Measurements from ENCODE around the gene SETD3.
"Not testable (repeated sequence)": the region's sequence is repeated elsewhere in the genome, so short reads cannot be mapped to it uniquely, and the experiment has no call there.

The SETD3 gene

DNA sequence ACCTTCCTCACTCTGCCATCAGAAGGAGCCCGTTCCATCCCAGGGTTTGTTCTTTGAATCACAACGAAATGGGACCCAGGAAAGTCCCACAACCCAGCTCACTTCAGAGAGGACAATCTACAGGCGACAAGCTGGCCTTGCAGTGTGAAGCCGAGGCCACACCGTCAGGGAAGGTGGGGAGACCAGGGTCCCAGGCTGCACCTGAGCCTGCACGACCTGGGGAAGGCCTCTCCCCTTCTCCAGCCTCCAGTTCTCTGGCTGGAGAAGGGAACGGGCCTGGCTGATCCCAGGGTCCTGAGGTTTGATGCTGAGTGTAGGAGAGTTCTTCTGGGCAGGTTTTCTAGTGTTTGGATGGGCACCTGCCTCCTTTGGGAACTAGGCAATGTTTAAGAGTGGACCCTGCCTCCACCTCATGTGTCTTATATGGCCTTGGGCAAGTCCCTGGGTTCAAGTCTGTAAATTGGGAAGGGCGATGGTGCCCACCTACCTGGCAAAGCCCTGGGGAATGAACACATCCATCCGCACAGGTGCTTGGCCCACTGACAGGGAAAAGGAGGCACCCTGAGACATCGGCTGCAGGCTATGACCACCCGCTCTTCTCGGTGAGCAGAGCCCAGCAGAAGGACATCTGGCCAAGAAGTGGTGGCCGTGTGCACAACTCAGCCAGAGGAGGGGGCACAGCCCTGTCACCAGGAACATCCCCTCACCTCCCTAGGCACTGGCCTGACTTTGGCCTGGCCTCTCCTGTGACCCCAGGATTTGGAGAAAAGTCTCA is 130.8 kb downstream of the SETD3 start:
- no peak for DNase-seq (ENCODE audit: extremely low read depth, low read depth)
- TF ChIP-seq, protein P1, sequence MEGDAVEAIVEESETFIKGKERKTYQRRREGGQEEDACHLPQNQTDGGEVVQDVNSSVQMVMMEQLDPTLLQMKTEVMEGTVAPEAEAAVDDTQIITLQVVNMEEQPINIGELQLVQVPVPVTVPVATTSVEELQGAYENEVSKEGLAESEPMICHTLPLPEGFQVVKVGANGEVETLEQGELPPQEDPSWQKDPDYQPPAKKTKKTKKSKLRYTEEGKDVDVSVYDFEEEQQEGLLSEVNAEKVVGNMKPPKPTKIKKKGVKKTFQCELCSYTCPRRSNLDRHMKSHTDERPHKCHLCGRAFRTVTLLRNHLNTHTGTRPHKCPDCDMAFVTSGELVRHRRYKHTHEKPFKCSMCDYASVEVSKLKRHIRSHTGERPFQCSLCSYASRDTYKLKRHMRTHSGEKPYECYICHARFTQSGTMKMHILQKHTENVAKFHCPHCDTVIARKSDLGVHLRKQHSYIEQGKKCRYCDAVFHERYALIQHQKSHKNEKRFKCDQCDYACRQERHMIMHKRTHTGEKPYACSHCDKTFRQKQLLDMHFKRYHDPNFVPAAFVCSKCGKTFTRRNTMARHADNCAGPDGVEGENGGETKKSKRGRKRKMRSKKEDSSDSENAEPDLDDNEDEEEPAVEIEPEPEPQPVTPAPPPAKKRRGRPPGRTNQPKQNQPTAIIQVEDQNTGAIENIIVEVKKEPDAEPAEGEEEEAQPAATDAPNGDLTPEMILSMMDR (IDR thresholded peaks at IDR 0.05; ENCODE audit: low read depth, low read length), result no peak

DNA sequence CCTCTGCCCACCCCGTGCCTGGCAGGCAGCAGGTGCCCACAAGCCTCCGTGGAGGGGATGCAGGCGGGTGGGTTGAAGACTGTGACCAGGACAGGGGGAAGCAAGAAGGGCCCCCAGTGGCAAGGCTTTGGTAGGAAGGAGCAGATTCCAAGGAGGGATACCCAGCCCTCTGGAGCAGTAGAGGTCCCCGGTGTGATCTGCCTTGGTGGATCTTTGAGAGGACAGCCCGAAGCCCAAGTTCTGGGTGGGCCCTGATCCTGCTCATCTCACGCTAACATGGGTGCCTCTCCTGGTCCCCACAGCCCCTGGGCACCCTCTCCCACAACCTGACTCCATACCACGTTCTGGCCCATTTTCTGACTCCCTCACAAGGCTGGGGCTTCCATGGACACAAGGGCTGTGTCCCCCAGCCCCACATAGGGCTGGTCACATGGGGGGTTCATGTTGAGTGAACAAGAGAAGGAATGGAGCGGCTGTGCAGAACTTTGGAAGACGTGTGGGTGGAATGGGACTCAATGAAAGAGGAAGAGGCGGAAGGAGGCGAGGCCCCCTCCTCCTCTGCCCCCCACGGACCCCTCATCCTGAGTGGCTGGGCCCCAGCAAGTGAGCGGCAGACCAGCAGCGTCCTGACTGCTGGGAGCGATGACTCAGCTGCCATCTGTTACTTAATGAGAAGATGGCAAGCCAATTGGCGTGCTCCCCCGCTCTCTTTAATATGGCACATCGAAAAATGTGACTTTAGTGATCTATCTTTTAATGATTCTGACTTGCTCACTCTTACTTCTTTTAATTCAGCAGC is 131.6 kb downstream of the SETD3 start:
- TF ChIP-seq, protein P1 (IDR thresholded peaks at IDR 0.05; ENCODE audit: low read depth, low read length), result no peak
- no peak for DNase-seq (ENCODE audit: extremely low read depth, low read depth)

GRCh38 chr14:99348231-99348630 is 132.4 kb downstream of the SETD3 start:
- DNase-seq (ENCODE audit: extremely low read depth, low read depth), result not testable (repeated sequence)

All from AG09319 (cell line).